GM12878 (cell line): ENCODE results near the gene SERPINB3.

Source experiments
- CTCF ChIP-seq, 3 experiments: IDR thresholded peaks in 2 of 3; conservative IDR thresholded peaks in 1 of 3; 2 replicates each; pipeline ENCODE4 v1.5.1; 2011; ENCODE audit warnings: low read depth in 3 of 3, low read length in 3 of 3, mild to moderate bottlenecking in 3 of 3, control low read depth in 2 of 3, moderate library complexity in 2 of 3, inconsistent platforms in 1 of 3, mixed read lengths in 1 of 3; ENCODE audit not compliant: control insufficient read depth in 2 of 3, insufficient read depth in 1 of 3; ENCODE audit errors: extremely low read depth in 1 of 3
- E4F1 ChIP-seq: fragments of 450-650 bp; IDR thresholded peaks from 2 replicates; pipeline ENCODE4 v1.6.1; 2018; ENCODE audit warnings: borderline replicate concordance, mild to moderate bottlenecking; ENCODE audit not compliant: partially characterized antibody
- EGR1 ChIP-seq, 2 experiments: IDR thresholded peaks; 1 replicate in 1 of 2; 2 replicates in 1 of 2; pipeline ENCODE4 v1.6.1; 2011 to 2012; ENCODE audit warnings: low read depth in 2 of 2, low read length in 2 of 2, borderline replicate concordance in 1 of 2, mild to moderate bottlenecking in 1 of 2, moderate library complexity in 1 of 2
- EP300 ChIP-seq, 2 experiments: fragments of 150-350 bp in 1 of 2; IDR thresholded peaks; 2 replicates each; pipeline ENCODE4 v1.6.1; 2011 to 2012; ENCODE audit warnings: low read depth in 2 of 2, low read length in 2 of 2, borderline replicate concordance in 1 of 2, improper control_type of control experiment in 1 of 2, inconsistent platforms in 1 of 2; ENCODE audit not compliant: control insufficient read depth in 1 of 2
- HCFC1 ChIP-seq: fragments of 150-350 bp; IDR thresholded peaks from 2 replicates; pipeline ENCODE4 v1.6.1; 2014; ENCODE audit warnings: low read length
- IRF5 ChIP-seq: fragments of 450-650 bp; IDR thresholded peaks from 2 replicates; pipeline ENCODE4 v1.6.1; 2017; ENCODE audit warnings: borderline replicate concordance
- MAX ChIP-seq: IDR thresholded peaks from 2 replicates; pipeline ENCODE4 v1.6.1; 2012; ENCODE audit warnings: low read depth, low read length, improper control_type of control experiment
- MEF2A ChIP-seq: IDR thresholded peaks from 2 replicates; pipeline ENCODE4 v1.6.1; 2011; ENCODE audit warnings: low read depth, mild to moderate bottlenecking, low read length, moderate library complexity; ENCODE audit not compliant: insufficient read depth
- POLR2AphosphoS5 ChIP-seq: IDR thresholded peaks from 2 replicates; pipeline ENCODE4 v1.6.1; 2011; ENCODE audit warnings: mild to moderate bottlenecking, low read length, inconsistent platforms
- SRF ChIP-seq, 2 experiments: IDR thresholded peaks; 2 replicates each; pipeline ENCODE4 v1.6.1; 2011; ENCODE audit warnings: low read depth in 2 of 2, low read length in 2 of 2, mild to moderate bottlenecking in 1 of 2, moderate library complexity in 1 of 2
- TAF1 ChIP-seq: IDR thresholded peaks from 2 replicates; pipeline ENCODE4 v1.6.1; 2011; ENCODE audit warnings: mild to moderate bottlenecking, low read depth, low read length, borderline replicate concordance
- TBL1XR1 ChIP-seq: IDR thresholded peaks from 2 replicates; pipeline ENCODE4 v1.6.1; 2012; ENCODE audit warnings: low read depth, low read length, improper control_type of control experiment
- USF1 ChIP-seq: IDR thresholded peaks from 2 replicates; pipeline ENCODE4 v1.6.1; 2011; ENCODE audit warnings: borderline replicate concordance, low read depth, mild to moderate bottlenecking, moderate library complexity, mixed read lengths, low read length; ENCODE audit not compliant: insufficient read depth; ENCODE audit errors: extremely low read length
- USF2 ChIP-seq: IDR thresholded peaks from 2 replicates; pipeline ENCODE4 v1.6.1; 2011; ENCODE audit warnings: low read depth, low read length, improper control_type of control experiment, borderline replicate concordance

- TF ChIP-seq EGR1 (IDR thresholded peaks at IDR 0.05; ENCODE audit: borderline replicate concordance in 1 of 2, low read depth in 2 of 2, low read length in 2 of 2) (no peak), EP300 (IDR thresholded peaks at IDR 0.05; ENCODE audit: borderline replicate concordance in 1 of 2, control insufficient read depth in 1 of 2, low read depth in 2 of 2, low read length in 2 of 2) (no peak), CTCF (IDR thresholded peaks at IDR 0.05 in 2 of 3, conservative IDR thresholded peaks at IDR 0.05 in 1 of 3; ENCODE audit: control insufficient read depth in 2 of 3, extremely low read depth in 1 of 3, insufficient read depth in 1 of 3, low read depth in 3 of 3, low read length in 3 of 3) (no peak), USF2 (no peak), E4F1 (no peak), MEF2A (no peak), SRF (IDR thresholded peaks at IDR 0.05; ENCODE audit: low read depth in 2 of 2, low read length in 2 of 2) (no peak), MAX (no peak), POLR2AphosphoS5 (no peak), TAF1 (no peak), TBL1XR1 (no peak), USF1 (no peak), HCFC1 (no peak), IRF5 (no peak)
Measured at GRCh38 chr18:63677500-63678225, 16.0 kb upstream of the SERPINB3 start.
